GM23338 (cell line): Measurements from ENCODE around the gene EXOC4. TPM values are rescaled to one million over a fixed set of nuclear protein-coding genes. Genes with fewer than 3 reads are reported as not detected.

Experiments
- ATAC-seq: fragments of 200-7000 bp; cut with Tn5 transposase; 3 replicates; pipeline ENCODE4 v1.9.1; 2020
- DNase-seq: peaks from one replicate; pipeline ENCODE4 v3.0.0-alpha.2; 2015; ENCODE audit warnings: low spot score
- H2AFZ ChIP-seq: fragments of 200-600 bp; sonication (generic); 2 replicates; pipeline ENCODE4 v1.8.0; 2016; ENCODE audit warnings: antibody characterized with exemption, mild to moderate bottlenecking, moderate library complexity
- H3F3A ChIP-seq: fragments of 200-600 bp; sonication (generic); replicated peaks from 2 replicates; pipeline ENCODE4 v1.8.0; 2017; ENCODE audit warnings: antibody characterized with exemption, mixed run types, low read depth
- H3K27ac ChIP-seq: fragments of 200-600 bp; sonication (generic); 2 replicates; pipeline ENCODE4 v1.6.1; 2016; ENCODE audit warnings: low read depth
- H3K27me3 ChIP-seq: fragments of 200-600 bp; sonication (generic); 2 replicates; pipeline ENCODE4 v1.8.0; 2016; ENCODE audit warnings: mild to moderate bottlenecking, mixed run types, moderate library complexity; ENCODE audit not compliant: insufficient read depth
- H3K36me3 ChIP-seq: fragments of 200-600 bp; sonication (generic); 2 replicates; pipeline ENCODE4 v1.8.0; 2016; ENCODE audit warnings: mild to moderate bottlenecking; ENCODE audit not compliant: insufficient read depth
- H3K4me1 ChIP-seq: fragments of 200-600 bp; sonication (generic); 2 replicates; pipeline ENCODE4 v1.8.0; 2016; ENCODE audit warnings: mild to moderate bottlenecking, moderate library complexity; ENCODE audit not compliant: insufficient read depth
- H3K4me2 ChIP-seq: fragments of 200-600 bp; sonication (generic); 2 replicates; pipeline ENCODE4 v1.7.1; 2017; ENCODE audit warnings: mixed run types
- H3K4me3 ChIP-seq: fragments of 200-600 bp; sonication (generic); 2 replicates; pipeline ENCODE4 v1.6.1; 2016; ENCODE audit warnings: mixed run types
- H3K79me2 ChIP-seq: fragments of 200-600 bp; sonication (generic); replicated peaks from 2 replicates; pipeline ENCODE4 v1.8.0; 2017; ENCODE audit warnings: mild to moderate bottlenecking; ENCODE audit not compliant: insufficient read depth
- H3K9me2 ChIP-seq: fragments of 200-600 bp; sonication (generic); 2 replicates; pipeline ENCODE4 v1.8.0; 2017; ENCODE audit not compliant: insufficient read depth
- H4K20me1 ChIP-seq: fragments of 200-600 bp; sonication (generic); replicated peaks from 2 replicates; pipeline ENCODE4 v1.8.0; 2017; ENCODE audit warnings: mild to moderate bottlenecking; ENCODE audit not compliant: insufficient read depth
- H3K27ac Mint-ChIP-seq: 2 replicates; pipeline ENCODE4 v1.8.0; 2020; ENCODE audit warnings: inconsistent platforms, mild to moderate bottlenecking, moderate library complexity, mixed read lengths
- H3K27me3 Mint-ChIP-seq: 3 replicates; pipeline ENCODE4 v1.8.0; 2022; ENCODE audit warnings: low read depth, mild to moderate bottlenecking, moderate library complexity, mixed read lengths, inconsistent platforms; ENCODE audit not compliant: insufficient read depth, poor library complexity
- H3K36me3 Mint-ChIP-seq: 3 replicates; pipeline ENCODE4 v1.8.0; 2021; ENCODE audit warnings: low read depth, mild to moderate bottlenecking, inconsistent platforms, moderate library complexity, mixed read lengths
- H3K4me1 Mint-ChIP-seq: 3 replicates; pipeline ENCODE4 v1.8.0; 2020; ENCODE audit warnings: mild to moderate bottlenecking, inconsistent platforms, mixed read lengths
- H3K4me3 Mint-ChIP-seq: 3 replicates; pipeline ENCODE4 v1.8.0; 2021; ENCODE audit warnings: moderate library complexity, mild to moderate bottlenecking, inconsistent platforms, mixed read lengths
- H3K9me3 Mint-ChIP-seq: 3 replicates; pipeline ENCODE4 v1.8.0; 2020; ENCODE audit warnings: moderate library complexity, mild to moderate bottlenecking, inconsistent platforms, mixed read lengths
- CREB1 ChIP-seq: fragments of 250-450 bp; sonication (Bioruptor Pico); IDR thresholded peaks from 2 replicates; pipeline ENCODE4 v1.5.0; 2020; ENCODE audit warnings: low read depth, mild to moderate bottlenecking, moderate library complexity
- CTCF ChIP-seq, 2 experiments: fragments of 200-600 bp in 1 of 2; sonication (generic) in 1 of 2; conservative IDR thresholded peaks; 2 replicates each; pipeline versions ENCODE4 v1.5.1 to v1.6.1; 2016 to 2017; ENCODE audit warnings: antibody characterized with exemption in 2 of 2, low read depth in 2 of 2, mild to moderate bottlenecking in 2 of 2, moderate library complexity in 1 of 2
- ETS1 ChIP-seq: IDR thresholded peaks from 2 replicates; pipeline ENCODE4 v1.6.1; 2016; ENCODE audit warnings: antibody characterized with exemption
- EZH2 ChIP-seq: fragments of 200-600 bp; sonication (generic); IDR thresholded peaks from one replicate; pipeline ENCODE4 v1.8.0; 2017; ENCODE audit warnings: antibody characterized with exemption, mild to moderate bottlenecking, low read depth; ENCODE audit not compliant: unreplicated experiment
- EZH2phosphoT487 ChIP-seq: fragments of 200-600 bp; sonication (generic); IDR thresholded peaks from one replicate; pipeline ENCODE4 v1.8.1; 2018; ENCODE audit warnings: antibody characterized with exemption; ENCODE audit not compliant: unreplicated experiment
- JUNB ChIP-seq: IDR thresholded peaks from one replicate; pipeline ENCODE4 v1.6.1; 2016; ENCODE audit warnings: antibody characterized with exemption; ENCODE audit not compliant: unreplicated experiment
- NANOG ChIP-seq: IDR thresholded peaks from 2 replicates; pipeline ENCODE4 v1.6.1; 2016; ENCODE audit warnings: antibody characterized with exemption, borderline replicate concordance
- POLR2AphosphoS5 ChIP-seq: IDR thresholded peaks from 2 replicates; pipeline ENCODE4 v1.6.1; 2016; ENCODE audit warnings: antibody characterized with exemption, low read depth
- REST ChIP-seq: IDR thresholded peaks from one replicate; pipeline ENCODE4 v1.6.1; 2018; ENCODE audit warnings: antibody characterized with exemption; ENCODE audit not compliant: unreplicated experiment
- STAT1 ChIP-seq: IDR thresholded peaks from one replicate; pipeline ENCODE4 v1.6.1; 2016; ENCODE audit warnings: antibody characterized with exemption; ENCODE audit not compliant: unreplicated experiment
- ZNF114 ChIP-seq: fragments of 250-450 bp; sonication (Bioruptor Pico); IDR thresholded peaks from 2 replicates; pipeline ENCODE4 v1.5.0; 2020; ENCODE audit warnings: mild to moderate bottlenecking, moderate library complexity
- ZNF331 ChIP-seq: fragments of 250-450 bp; sonication (Bioruptor Pico); IDR thresholded peaks from 2 replicates; pipeline ENCODE4 v1.5.0; 2020; ENCODE audit warnings: low read depth, mild to moderate bottlenecking, moderate library complexity
- polyA plus RNA-seq: library from polyadenylated mRNA; unstranded; fragments of >200 nt; fragmentation: Nextera tagmentation; extraction: Ambion mirVana; gene quantifications from 2 replicates; pipeline ENCODE4 v1.2.1, GENCODE V29; 2016
- total RNA-seq: library from RNA; depleted of rRNA; stranded (reverse); fragments of >200 nt; shearing (Covaris generic); gene quantifications from 2 replicates; pipeline ENCODE4 v1.2.3, GENCODE V29; 2014

The EXOC4 gene
- total and polyA plus RNA-seq, 2 experiments from 2014 or later: 37.5 to 52.7 TPM

- TF ChIP-seq REST (no peak), EZH2phosphoT487 (no peak), ETS1 (no peak)
Observed at GRCh38 chr7:133409966-133410365, 157.1 kb downstream of the EXOC4 start (continued).

GRCh38 chr7:133411395-133411794 is 158.5 kb downstream of the EXOC4 start:
- Histone ChIP-seq H3K9me2 (peaks cover 14% of the 10 kb centered on the region), H3K4me3 (no peak overlapping the region), H3K79me2 (no peaks in the 10 kb centered on the region), H3K4me2 (no peak overlapping the region), H2AFZ (no peak overlapping the region), H3K4me1 (no peaks in the 10 kb centered on the region), H3K27me3 (no peaks in the 10 kb centered on the region), H3F3A (no peaks in the 10 kb centered on the region), H3K27ac (no peak overlapping the region), H4K20me1 (no peaks in the 10 kb centered on the region), H3K36me3 (no peaks in the 10 kb centered on the region)
- TF ChIP-seq POLR2AphosphoS5 (no peak), ZNF114 (CRISPR knock-in tag) (no peak), EZH2 (no peak), NANOG (no peak), JUNB (no peak), ZNF331 (CRISPR knock-in tag) (no peak), ETS1 (no peak), CTCF (conservative IDR thresholded peaks at IDR 0.05; ENCODE audit: low read depth in 2 of 2) (no peak), STAT1 (no peak), CREB1 (CRISPR knock-in tag) (no peak), REST (no peak)
- Mint-ChIP-seq H3K9me3 (no peaks in the 10 kb centered on the region), H3K4me1 (peaks cover 8% of the 10 kb centered on the region), H3K27ac (no peak overlapping the region), H3K36me3 (no peaks in the 10 kb centered on the region), H3K27me3 (no peaks in the 10 kb centered on the region), H3K4me3 (no peak overlapping the region)
- no peak for ATAC-seq
- no peak for DNase-seq
